Measurements from ENCODE around the gene CDH1. TPM values are rescaled to one million over a fixed set of nuclear protein-coding genes. Genes with fewer than 3 reads are reported as not detected.

The CDH1 gene
- total and polyA plus RNA-seq, 2 donors from 2014 or later, result 47.0 to 149 TPM

DNA sequence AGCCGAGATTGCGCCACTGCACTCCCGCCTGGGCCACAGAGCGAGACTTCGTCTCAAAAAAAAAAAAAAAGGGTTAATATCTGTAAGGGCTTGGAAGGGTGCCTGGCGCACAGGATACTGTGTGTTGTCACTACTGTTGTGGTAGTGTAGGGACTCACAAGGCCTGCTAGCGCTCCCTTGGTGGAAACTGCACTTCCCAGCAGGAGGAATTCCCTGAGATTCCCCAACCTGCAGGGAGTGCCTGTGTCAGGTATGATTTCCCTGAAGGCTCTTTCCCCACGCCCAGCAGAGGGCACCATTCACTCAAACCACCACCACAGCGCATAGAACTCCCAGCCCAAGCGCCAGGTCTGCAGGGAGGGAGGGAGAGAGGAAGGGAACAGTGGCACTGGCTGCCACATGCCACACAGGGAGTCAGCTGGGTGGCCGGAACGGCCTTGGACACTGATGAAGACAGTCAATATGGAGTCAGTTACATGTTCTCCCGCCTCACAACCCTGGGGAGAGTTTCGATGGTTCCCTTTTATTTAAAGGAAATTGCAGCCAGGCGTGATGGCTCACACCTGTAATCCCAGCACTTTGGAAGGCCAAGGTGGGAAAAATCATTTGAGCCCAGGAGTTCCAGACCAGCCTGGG is 32.7 kb upstream of the CDH1 start:
- peak; percentile 82 to 91 (median 88) for DNase-seq
- intact Hi-C loops (cut with DNase I), result no loop called here

GRCh38 chr16:68707340-68708152 is 29.5 kb upstream of the CDH1 start:
- peak; percentile 39 to 95 (median 59) for DNase-seq
- intact Hi-C loops (cut with DNase I), result no loop called here
- Histone ChIP-seq H3K27ac (ENCODE audit: low read depth in 2 of 2, low read length in 2 of 2) (peak overlapping the region; percentile 34 to 64), H3K9me3 (ENCODE audit: control insufficient read depth in 2 of 3, insufficient read depth in 1 of 3, low read length in 3 of 3) (no peaks in the 10 kb centered on the region), H3K4me1 (ENCODE audit: control insufficient read depth in 2 of 3, insufficient read depth in 2 of 3, low read depth in 1 of 3, low read length in 3 of 3) (peaks cover 0 to 5% (median 2%) of the 10 kb centered on the region in 3 donors), H3K27me3 (ENCODE audit: control insufficient read depth, insufficient read depth, low read length) (no peaks in the 10 kb centered on the region), H3K9ac (ENCODE audit: low read length in 3 of 3) (no peak overlapping the region), H3K36me3 (ENCODE audit: control insufficient read depth in 2 of 3, insufficient read depth in 3 of 3, low read length in 3 of 3) (no peaks in the 10 kb centered on the region), H3K4me3 (ENCODE audit: low read length in 3 of 3) (no peak overlapping the region)
- TF ChIP-seq CTCF (IDR thresholded peaks at IDR 0.05; ENCODE audit: borderline replicate concordance, extremely low read depth, insufficient read depth), result peak; percentile 14
- no peak for FAIRE-seq

More for the DNA sequence above, 32.7 kb upstream of the CDH1 start:
- no peak for FAIRE-seq
- Histone ChIP-seq H3K9me3 (ENCODE audit: control insufficient read depth in 2 of 3, insufficient read depth in 1 of 3, low read length in 3 of 3) (no peaks in the 10 kb centered on the region), H3K4me3 (ENCODE audit: low read length in 3 of 3) (no peak overlapping the region), H3K36me3 (ENCODE audit: control insufficient read depth in 2 of 3, insufficient read depth in 3 of 3, low read length in 3 of 3) (no peaks in the 10 kb centered on the region), H3K27ac (ENCODE audit: low read depth in 2 of 2, low read length in 2 of 2) (no peak overlapping the region), H3K9ac (ENCODE audit: low read length in 3 of 3) (no peak overlapping the region), H3K27me3 (ENCODE audit: control insufficient read depth, insufficient read depth, low read length) (no peaks in the 10 kb centered on the region), H3K4me1 (ENCODE audit: control insufficient read depth in 2 of 3, insufficient read depth in 2 of 3, low read depth in 1 of 3, low read length in 3 of 3) (peaks cover 0 to 5% (median 2%) of the 10 kb centered on the region in 3 donors)
- peak; percentile 90 for TF ChIP-seq CTCF (IDR thresholded peaks at IDR 0.05; ENCODE audit: borderline replicate concordance, extremely low read depth, insufficient read depth)

DNA sequence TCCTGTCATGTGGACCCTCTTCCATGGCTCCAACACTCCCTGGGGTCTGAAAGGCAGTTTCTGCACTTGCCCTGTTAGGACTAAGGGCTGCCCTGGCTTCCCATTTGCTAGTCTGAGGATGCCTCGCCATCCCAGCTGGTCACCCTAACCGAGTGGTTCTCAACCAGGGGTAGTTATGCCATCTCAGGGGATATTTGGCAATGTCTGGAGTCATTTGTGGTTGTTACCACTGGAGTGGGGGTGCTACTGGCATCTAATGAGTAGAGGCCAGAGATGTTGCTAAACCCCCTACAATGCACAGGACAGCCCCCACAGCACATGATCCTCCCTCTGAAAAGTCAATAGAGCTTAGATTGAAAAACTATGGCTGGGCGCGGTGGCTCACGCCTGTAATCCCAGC is 26.9 kb upstream of the CDH1 start:
- intact Hi-C loops (cut with DNase I), result no loop called here
- H3K4me3 ChIP-seq (ENCODE audit: low read length in 3 of 3), result no peak overlapping the region
- H3K27ac ChIP-seq (ENCODE audit: low read depth in 2 of 2, low read length in 2 of 2), result no peak overlapping the region
- H3K36me3 ChIP-seq (ENCODE audit: control insufficient read depth in 2 of 3, insufficient read depth in 3 of 3, low read length in 3 of 3), result no peaks in the 10 kb centered on the region
- no peak for TF ChIP-seq CTCF (IDR thresholded peaks at IDR 0.05; ENCODE audit: borderline replicate concordance, extremely low read depth, insufficient read depth)
- H3K9me3 ChIP-seq (ENCODE audit: control insufficient read depth in 2 of 3, insufficient read depth in 1 of 3, low read length in 3 of 3), result no peaks in the 10 kb centered on the region
- no peaks in the 10 kb centered on the region for H3K27me3 ChIP-seq (ENCODE audit: control insufficient read depth, insufficient read depth, low read length)
- H3K9ac ChIP-seq (ENCODE audit: low read length in 3 of 3), result no peak overlapping the region
- no peak for DNase-seq
- H3K4me1 ChIP-seq (ENCODE audit: control insufficient read depth in 2 of 3, insufficient read depth in 2 of 3, low read depth in 1 of 3, low read length in 3 of 3), result peaks cover 0 to 5% (median 4%) of the 10 kb centered on the region in 3 donors
- no peak for FAIRE-seq

All from kidney (tissue), 14 donors.